ENCODE measurements around the gene CTBS. TPM values are rescaled to one million over a fixed set of nuclear protein-coding genes. Genes with fewer than 3 reads are reported as not detected.

CTBS gene
- total RNA-seq, 1 experiment from 2014 or later, result 10.0 TPM

GRCh38 chr1:84600796-84601195 is 26.6 kb upstream of the CTBS start:
- no peak for DNase-seq (ENCODE audit: low spot score)
- intact Hi-C loops (cut with micrococcal nuclease; ENCODE audit: unreplicated experiment), result no loop called here
- H3K36me3 ChIP-seq (ENCODE audit: insufficient read depth, low read length, poor library complexity, severe bottlenecking), result no peaks in the 10 kb centered on the region
- no peak overlapping the region for H3K27ac ChIP-seq (ENCODE audit: low read depth, low read length, poor library complexity, severe bottlenecking)
- peaks cover 18% of the 10 kb centered on the region for H3K9me3 ChIP-seq (ENCODE audit: low read depth, low read length, poor library complexity, severe bottlenecking)
- TF ChIP-seq CTCF (conservative IDR thresholded peaks at IDR 0.05; ENCODE audit: low read depth, low read length), result no peak
- H3K4me1 ChIP-seq (ENCODE audit: insufficient read depth, low read length, poor library complexity, severe bottlenecking), result no peaks in the 10 kb centered on the region
- CTCF ChIA-PET, result no interaction called here
- POLR2A ChIA-PET (ENCODE audit: low non-redundant PET), result interaction anchor here (0.6 kb wide), 1 partner anchor 85 kb away, joined by 3 read pairs; no protein-coding TSS in a partner anchor
- no peak overlapping the region for H3K4me3 ChIP-seq (ENCODE audit: low read depth, low read length, poor library complexity, severe bottlenecking)
- H3K27me3 ChIP-seq (replicated peaks; ENCODE audit: insufficient read depth, low read depth, low read length, poor library complexity), result no peaks in the 10 kb centered on the region
- BruUV-seq (replicated peaks), result no TSS peak

GRCh38 chr1:84598846-84599741 is 24.9 kb upstream of the CTBS start:
- BruUV-seq (replicated peaks), result no TSS peak
- Histone ChIP-seq H3K4me3 (ENCODE audit: low read depth, low read length, poor library complexity, severe bottlenecking) (no peak overlapping the region), H3K27me3 (replicated peaks; ENCODE audit: insufficient read depth, low read depth, low read length, poor library complexity) (no peaks in the 10 kb centered on the region), H3K27ac (ENCODE audit: low read depth, low read length, poor library complexity, severe bottlenecking) (no peak overlapping the region), H3K9me3 (ENCODE audit: low read depth, low read length, poor library complexity, severe bottlenecking) (peaks cover 1% of the 10 kb centered on the region), H3K4me1 (ENCODE audit: insufficient read depth, low read length, poor library complexity, severe bottlenecking) (no peaks in the 10 kb centered on the region), H3K36me3 (ENCODE audit: insufficient read depth, low read length, poor library complexity, severe bottlenecking) (no peaks in the 10 kb centered on the region)
- DNase-seq (ENCODE audit: low spot score), result no peak
- CTCF ChIA-PET, result no interaction called here
- TF ChIP-seq CTCF (conservative IDR thresholded peaks at IDR 0.05; ENCODE audit: low read depth, low read length) (no peak), EZH2 (IDR thresholded peaks at IDR 0.05; ENCODE audit: borderline replicate concordance, low read depth, low read length, poor library complexity, severe bottlenecking) (no peak)
- POLR2A ChIA-PET (ENCODE audit: low non-redundant PET), result no interaction called here
- intact Hi-C loops (cut with micrococcal nuclease; ENCODE audit: unreplicated experiment), result no loop called here

- Histone ChIP-seq H3K4me3 (ENCODE audit: low read depth, low read length, poor library complexity, severe bottlenecking) (no peak overlapping the region), H3K4me1 (ENCODE audit: insufficient read depth, low read length, poor library complexity, severe bottlenecking) (no peaks in the 10 kb centered on the region), H3K27ac (ENCODE audit: low read depth, low read length, poor library complexity, severe bottlenecking) (no peak overlapping the region), H3K36me3 (ENCODE audit: insufficient read depth, low read length, poor library complexity, severe bottlenecking) (no peaks in the 10 kb centered on the region), H3K27me3 (replicated peaks; ENCODE audit: insufficient read depth, low read depth, low read length, poor library complexity) (no peaks in the 10 kb centered on the region), H3K9me3 (ENCODE audit: low read depth, low read length, poor library complexity, severe bottlenecking) (no peaks in the 10 kb centered on the region)
- BruUV-seq (replicated peaks), result no TSS peak
- intact Hi-C loops (cut with micrococcal nuclease; ENCODE audit: unreplicated experiment), result no loop called here
- TF ChIP-seq CTCF (conservative IDR thresholded peaks at IDR 0.05; ENCODE audit: low read depth, low read length) (no peak), EZH2 (IDR thresholded peaks at IDR 0.05; ENCODE audit: borderline replicate concordance, low read depth, low read length, poor library complexity, severe bottlenecking) (no peak)
- no peak for DNase-seq (ENCODE audit: low spot score)
- CTCF ChIA-PET, result no interaction called here
- POLR2A ChIA-PET (ENCODE audit: low non-redundant PET), result no interaction called here
Measured at GRCh38 chr1:84598418-84598817, 24.2 kb upstream of the CTBS start.

Measured in A673 (cell line).